Heart right ventricle (tissue), 16 donors: ENCODE data around the gene TRIM45. TPM values are rescaled to one million over a fixed set of nuclear protein-coding genes. Genes with fewer than 3 reads are reported as not detected.
"Not testable (repeated sequence)": the region's sequence is repeated elsewhere in the genome, so short reads cannot be mapped to it uniquely, and the experiment has no call there.

Experiments
- ATAC-seq, 8 donors: fragments of 200-7000 bp; cut with Tn5 transposase; one replicate each; pipeline ENCODE4 v1.9.1; 2020; ENCODE audit warnings: mild to moderate bottlenecking in 8 of 8, moderate library complexity in 8 of 8, moderate number of reproducible peaks in 1 of 8
- DNase-seq, 2 donors: peaks; one replicate each; pipeline ENCODE4 v3.0.0-alpha.2; 2020
- H3K27ac ChIP-seq, 10 donors: fragments of 200-600 bp; sonication (generic) in 2 of 10; one replicate each; pipeline versions ENCODE4 v1.5.0 to v1.8.0; 2020 to 2022; ENCODE audit warnings: mild to moderate bottlenecking in 3 of 10
- H3K27me3 ChIP-seq, 7 donors: fragments of 200-600 bp; one replicate each; pipeline ENCODE4 v1.8.0; 2021 to 2022; ENCODE audit warnings: mild to moderate bottlenecking in 2 of 7
- H3K36me3 ChIP-seq, 9 donors: fragments of 200-600 bp; sonication (generic) in 1 of 9; one replicate each; pipeline versions ENCODE4 v1.5.0 to v1.8.0; 2020 to 2022; ENCODE audit warnings: mild to moderate bottlenecking in 2 of 9
- H3K4me1 ChIP-seq, 9 donors: fragments of 200-600 bp; sonication (generic) in 1 of 9; one replicate each; pipeline versions ENCODE4 v1.5.0 to v1.8.0; 2020 to 2022; ENCODE audit warnings: mild to moderate bottlenecking in 4 of 9
- H3K4me3 ChIP-seq, 10 donors: fragments of 200-600 bp; sonication (generic) in 2 of 10; one replicate each; pipeline versions ENCODE4 v1.5.0 to v1.8.0; 2020 to 2022; ENCODE audit warnings: mild to moderate bottlenecking in 7 of 10, moderate library complexity in 2 of 10
- H3K9me3 ChIP-seq, 11 donors: fragments of 200-600 bp in 10 of 11; sonication (generic) in 2 of 11; one replicate each; pipeline versions ENCODE4 v1.5.0 to v1.8.0; 2013 to 2022; ENCODE audit warnings: mild to moderate bottlenecking in 2 of 11, control low read depth in 1 of 11, moderate library complexity in 1 of 11
- CTCF ChIP-seq, 9 donors: fragments of 200-600 bp; sonication (generic) in 2 of 9; IDR thresholded peaks; one replicate each; pipeline versions ENCODE4 v1.5.0 to v1.8.0; 2021 to 2022; ENCODE audit warnings: antibody characterized with exemption in 9 of 9, mild to moderate bottlenecking in 5 of 9, moderate library complexity in 1 of 9
- WGBS, 2 donors: extraction: QIAGEN DNeasy Blood & Tissue Kit; methylation state at CpG; one replicate each; pipeline ENCODE4 v1.1.7; 2013; ENCODE audit warnings: inconsistent platforms in 1 of 2; 5-methylcytosine and 5-hydroxymethylcytosine counted together
- intact Hi-C, 10 donors: fragments of 100-400 bp; cut with DNase I; formaldehyde crosslinking; loops; one replicate each; pipeline versions ENCODE4 v1.11.1 to v1.14.2; 2022
- polyA plus RNA-seq, 2 donors: library from polyadenylated mRNA; stranded (reverse); fragments of 200-250 nt; gene quantifications; one replicate each; pipeline ENCODE4 v1.2.3, GENCODE V29; 2013
- total RNA-seq, 10 donors: library from RNA; stranded (reverse); fragmentation: NEBNext Ultra II Directional in 3 of 10; extraction: Animal tissue kit (Norgen Biotek cat#: 25700) in 3 of 10; gene quantifications; one replicate each; pipeline versions ENCODE4 v1.2.1 to v1.2.4, GENCODE V29; 2021 to 2023
- donor health status: Arrhythmogenic right ventricular cardiomyopathy.
- donor health status: ischemic (EF 13 %, LVEDD 7.1; RV severe dilation, severe dysfunction).
- donor health status: healthy with polysubstance abuse.
- donor health status: DM: no; HTN: yes; CAD: no.
- donor health status: DM: no; HTN: no; CAD: no.
- donor health status: ischemic (EF 25% LVEDD 6.9; RV normal size, moderate dysfunction).
- donor health status: ischemic (EF 25% LVEDD 5.7; RV mildly dilated, moderate dysfunction).
- donor health status: healthy.
- donor health status: DM: yes; HTN: yes; CAD: no.
- donor health status: Ischemic cardiomyopathy.
- donor health status: ischemic (EF 35%, LVEDD 5.7; RV mildly dilated, moderate dysfunction).
- donor health status: nonischemic (EF 11% LVEDD 7.7; RV severe dilation, severe dysfunction).
- donor health status: DM: yes; HTN: yes; CAD: no.
- donor health status: PGD.
- donor health status: ischemic (EF 29% LVEDD 5.4; RV normal size, mild dysfunction).
- donor health status: nonischemic (EF 23%, LVEDD 6.1; RV moderate dilation, normal function).

Gene TRIM45
- total and polyA plus RNA-seq, 12 donors: 1.3 to 21.6 (median 14.7) TPM

- ATAC-seq (no peak), DNase-seq (no peak)
- Histone ChIP-seq H3K27me3 (no peaks in the 10 kb centered on the region), H3K4me3 (no peak overlapping the region), H3K27ac (no peak overlapping the region), H3K9me3 (no peaks in the 10 kb centered on the region), H3K36me3 (no peaks in the 10 kb centered on the region), H3K4me1 (peaks cover 0 to 12% (median 4%) of the 10 kb centered on the region in 9 donors)
- WGBS, 2 donors: 71 to 98% methylated on average over 2 of the region's 2 CpGs
- intact Hi-C loops: no loop called here
- TF ChIP-seq CTCF (IDR thresholded peaks at IDR 0.05): no peak
Measured at GRCh38 chr1:117166076-117166475, 44.5 kb upstream of the TRIM45 start.

GRCh38 chr1:117164209-117164608 is 42.7 kb upstream of the TRIM45 start:
- Histone ChIP-seq H3K36me3 (no peaks in the 10 kb centered on the region), H3K27ac (peak overlapping the region in 2 of 10 donors; percentile 28 to 42), H3K27me3 (no peaks in the 10 kb centered on the region), H3K4me1 (peaks cover 0 to 12% (median 4%) of the 10 kb centered on the region in 9 donors), H3K9me3 (no peaks in the 10 kb centered on the region), H3K4me3 (no peak overlapping the region)
- DNase-seq (peak; percentile 11 to 42), ATAC-seq (peak in 4 of 8 donors; percentile 67 to 96 (median 90))
- no peak for TF ChIP-seq CTCF (IDR thresholded peaks at IDR 0.05)
- intact Hi-C loops: no loop called here
- WGBS, 2 donors: 63 to 71% methylated on average over 4 of the region's 4 CpGs

- H3K27ac ChIP-seq: no peak overlapping the region
- no peaks in the 10 kb centered on the region for H3K9me3 ChIP-seq
- H3K27me3 ChIP-seq: no peaks in the 10 kb centered on the region
- ATAC-seq (no peak), DNase-seq (no peak)
- no peak for TF ChIP-seq CTCF (IDR thresholded peaks at IDR 0.05)
- no peak overlapping the region for H3K4me3 ChIP-seq
- 83 to 86% methylated on average over 6 of the region's 6 CpGs for WGBS, 2 donors
- intact Hi-C loops: no loop called here
- no peaks in the 10 kb centered on the region for H3K36me3 ChIP-seq
- H3K4me1 ChIP-seq: peaks cover 0 to 11% (median 4%) of the 10 kb centered on the region in 9 donors
Measured at GRCh38 chr1:117162816-117163215, 41.3 kb upstream of the TRIM45 start.

GRCh38 chr1:117161887-117162286 is 40.3 kb upstream of the TRIM45 start:
- Histone ChIP-seq H3K27me3 (no peaks in the 10 kb centered on the region), H3K36me3 (no peaks in the 10 kb centered on the region), H3K4me3 (no peak overlapping the region), H3K9me3 (no peaks in the 10 kb centered on the region), H3K27ac (no peak overlapping the region), H3K4me1 (peaks cover 0 to 7% (median 0%) of the 10 kb centered on the region in 9 donors)
- intact Hi-C loops: no loop called here
- no peak for TF ChIP-seq CTCF (IDR thresholded peaks at IDR 0.05)
- no peak for ATAC-seq
- WGBS, 2 donors: 74 to 81% methylated on average over 1 of the region's 1 CpG
- DNase-seq: no peak

- DNase-seq, intact Hi-C loops, ATAC-seq, H3K4me3 ChIP-seq, H3K27me3 ChIP-seq, H3K27ac ChIP-seq, H3K36me3 ChIP-seq, H3K9me3 ChIP-seq: not testable (repeated sequence)
- 92 to 95% methylated on average over 5 of the region's 5 CpGs for WGBS, 2 donors
- H3K4me1 ChIP-seq: peaks cover 0 to 23% (median 0%) of the 10 kb centered on the region in 9 donors
Measured at GRCh38 chr1:117151305-117151704, 29.8 kb upstream of the TRIM45 start.
